Endothelial cell of umbilical vein (primary cell): Measurements from ENCODE around the gene TRMT112. TPM values are rescaled to one million over a fixed set of nuclear protein-coding genes. Genes with fewer than 3 reads are reported as not detected.

Experiments used
- BruUV-seq: library from RNA; stranded (reverse); fragments of 400-500 nt; replicated peaks from 2 replicates; lab custom pipeline; 2021; lab: Mats Ljungman, UMichigan
- CTCF ChIA-PET: fragments of 300-600, 350-600 bp; sonication (Branson Sonifier 250); formaldehyde crosslinking; loops from one replicate; lab custom pipeline; 2021; ENCODE audit warnings: antibody characterized with exemption, inconsistent platforms; lab: Charles Lee
- POLR2A ChIA-PET: fragments of 300-600, 350-600 bp; sonication (Branson Sonifier 250); formaldehyde crosslinking; loops from one replicate; lab custom pipeline; 2021; ENCODE audit warnings: antibody characterized with exemption, inconsistent platforms; lab: Charles Lee
- DNase-seq: peaks from one replicate; pipeline ENCODE4 v3.0.0-alpha.2; 2011; ENCODE audit warnings: low read depth, low spot score
- FAIRE-seq: peaks from 2 replicates; lab custom pipeline; 2011; peaks lifted over from hg19 to GRCh38; lab: Jason Lieb, UNC
- H2AFZ ChIP-seq: 2 replicates; pipeline ENCODE4 v1.6.0; 2012; ENCODE audit warnings: low read depth, low read length, control low read depth, inconsistent platforms
- H3K27ac ChIP-seq: 2 replicates; pipeline ENCODE4 v1.5.1; 2011; ENCODE audit warnings: low read depth, mild to moderate bottlenecking, control low read depth, low read length, moderate library complexity; ENCODE audit not compliant: insufficient read depth
- H3K27me3 ChIP-seq, 2 experiments: 2 replicates each; pipeline versions ENCODE4 v1.6.0 to v1.6.1; 2011; ENCODE audit warnings: low read length in 2 of 2, mixed read lengths in 1 of 2; ENCODE audit not compliant: control insufficient read depth in 2 of 2, insufficient read depth in 2 of 2
- H3K36me3 ChIP-seq, 2 experiments: 2 replicates in 1 of 2; 3 replicates in 1 of 2; pipeline ENCODE4 v1.5.1; 2011; ENCODE audit warnings: low read length in 2 of 2, mild to moderate bottlenecking in 1 of 2, moderate library complexity in 1 of 2; ENCODE audit not compliant: control insufficient read depth in 2 of 2, insufficient read depth in 2 of 2; ENCODE audit errors: extremely low read depth in 1 of 2
- H3K4me1 ChIP-seq: 3 replicates; pipeline ENCODE4 v1.5.1; 2011; ENCODE audit warnings: mild to moderate bottlenecking, low read length; ENCODE audit not compliant: control insufficient read depth, insufficient read depth; ENCODE audit errors: extremely low read depth
- H3K4me2 ChIP-seq: 2 replicates; pipeline ENCODE4 v1.6.1; 2011; ENCODE audit warnings: low read length, control low read depth, mixed read lengths; ENCODE audit not compliant: insufficient read depth
- H3K4me3 ChIP-seq, 3 experiments: fragments of 200-600 bp in 1 of 3; sonication (generic), shearing (Covaris generic) in 1 of 3; replicated peaks in 1 of 3; 2 replicates each; pipeline ENCODE4 v1.5.1; 2011 to 2016; ENCODE audit warnings: control low read depth in 3 of 3, low read length in 3 of 3, mild to moderate bottlenecking in 2 of 3, inconsistent platforms in 1 of 3, low read depth in 1 of 3, moderate library complexity in 1 of 3; ENCODE audit not compliant: insufficient read depth in 1 of 3
- H3K79me2 ChIP-seq: 2 replicates; pipeline ENCODE4 v1.6.0; 2012; ENCODE audit warnings: low read length, inconsistent platforms; ENCODE audit not compliant: control insufficient read depth, insufficient read depth
- H3K9ac ChIP-seq: replicated peaks from 2 replicates; pipeline ENCODE3; 2011; ENCODE audit warnings: low read length, control low read depth; ENCODE audit not compliant: insufficient read depth; ENCODE audit errors: extremely low read depth
- H3K9me1 ChIP-seq: replicated peaks from 3 replicates; pipeline ENCODE4 v1.6.0; 2011; ENCODE audit warnings: mild to moderate bottlenecking, low read length; ENCODE audit not compliant: control insufficient read depth, insufficient read depth; ENCODE audit errors: extremely low read depth
- H3K9me3 ChIP-seq: replicated peaks from 2 replicates; pipeline ENCODE4 v1.5.1; 2012; ENCODE audit warnings: low read length, inconsistent platforms; ENCODE audit not compliant: control insufficient read depth, insufficient read depth
- H4K20me1 ChIP-seq: replicated peaks from 2 replicates; pipeline ENCODE3; 2011; ENCODE audit warnings: mild to moderate bottlenecking, low read length; ENCODE audit not compliant: control insufficient read depth, insufficient read depth; ENCODE audit errors: extremely low read depth
- EZH2 ChIP-seq: IDR thresholded peaks from 2 replicates; pipeline ENCODE4 v1.6.1; 2012; ENCODE audit warnings: borderline replicate concordance, low read depth, mild to moderate bottlenecking, moderate library complexity, low read length, inconsistent platforms; ENCODE audit not compliant: severe bottlenecking
- GATA2 ChIP-seq: IDR thresholded peaks from 2 replicates; pipeline ENCODE4 v1.7.0; 2011; ENCODE audit warnings: low read depth, mild to moderate bottlenecking, moderate library complexity, mixed read lengths, low read length; ENCODE audit not compliant: insufficient read length, insufficient read depth
- JUN ChIP-seq: IDR thresholded peaks from 2 replicates; pipeline ENCODE4 v1.6.1; 2011; ENCODE audit warnings: borderline replicate concordance, low read depth; ENCODE audit not compliant: insufficient read length, insufficient read depth
- MYC ChIP-seq: IDR thresholded peaks from one replicate; pipeline ENCODE4 v1.6.1; 2011; ENCODE audit warnings: mild to moderate bottlenecking, low read depth, low read length
- POLR2A ChIP-seq: IDR thresholded peaks from 2 replicates; pipeline ENCODE4 v1.6.1; 2012; ENCODE audit warnings: low read depth, mild to moderate bottlenecking, control low read depth, low read length
- POLR2AphosphoS5 ChIP-seq: IDR thresholded peaks from 2 replicates; pipeline ENCODE4 v1.6.1; 2012; ENCODE audit warnings: low read depth, mild to moderate bottlenecking, control low read depth, low read length, moderate library complexity; ENCODE audit not compliant: insufficient read depth
- dilution Hi-C: fragments of 300-500 bp; cut with MboI; formaldehyde crosslinking; loops from one replicate; pipeline ENCODE4 v1.15.0; 2019; ENCODE audit warnings: low sequenced_read_pairs; ENCODE audit not compliant: extremely low pct_ligation_motif_present
- intact Hi-C: fragments of 100-400 bp; cut with micrococcal nuclease; formaldehyde crosslinking; loops from one replicate; pipeline ENCODE4 v1.10.0; 2022
- polyA plus RNA-seq, 4 experiments: library from polyadenylated mRNA; depleted of rRNA in 3 of 4; stranded (reverse) in 3 of 4; unstranded in 1 of 4; fragments of >200 nt; gene quantifications; 2 replicates each; pipeline versions ENCODE4 v1.2.1 to v1.2.3, GENCODE V29; 2011 to 2012; ENCODE audit warnings: missing spikeins in 1 of 4
- total RNA-seq: library from RNA; stranded (reverse); gene quantifications from 2 replicates; pipeline ENCODE4 v1.2.3, GENCODE V29; 2021
- TF ChIP-seq, protein P1 (sequence below), 2 donors: IDR thresholded peaks; 1 replicate in 1 of 2; 2 replicates in 1 of 2; pipeline ENCODE4 v1.5.1; 2011; ENCODE audit warnings: low read length in 2 of 2, mild to moderate bottlenecking in 2 of 2, moderate library complexity in 2 of 2, control low read depth in 1 of 2, inconsistent platforms in 1 of 2, low read depth in 1 of 2; ENCODE audit not compliant: insufficient read depth in 1 of 2; ENCODE audit errors: extremely low read depth in 1 of 2

Gene TRMT112
- total and polyA plus RNA-seq, 2 donors (not counting 3 experiments of a cell fraction or from before 2014, with no cell fraction given): 195 to 575 TPM

DNA sequence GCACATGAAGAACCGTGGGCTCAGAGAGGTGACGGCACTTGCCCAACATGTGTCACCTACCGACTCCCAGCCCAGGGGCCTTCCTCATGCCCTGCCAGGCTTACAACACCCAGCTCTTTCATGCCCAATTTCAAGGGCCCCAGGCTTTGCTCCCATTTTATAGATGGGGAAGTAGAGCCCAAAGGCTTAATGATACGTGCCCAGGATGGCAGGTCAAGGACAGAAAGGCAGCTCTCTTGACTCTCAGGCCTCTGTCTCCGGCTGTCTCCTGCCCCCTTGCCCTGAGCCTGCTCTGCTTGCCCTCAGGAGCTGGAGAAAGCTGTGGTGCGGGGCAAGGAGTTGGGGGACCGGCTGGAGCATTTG, 31.6 kb upstream of the TRMT112 start:
- intact Hi-C loops (no loop called here), dilution Hi-C loops (no loop called here)
- Histone ChIP-seq H3K9ac (no peak overlapping the region), H3K4me3 (no peak overlapping the region), H3K27ac (no peak overlapping the region), H3K9me3 (no peaks in the 10 kb centered on the region), H3K36me3 (no peaks in the 10 kb centered on the region), H3K27me3 (no peaks in the 10 kb centered on the region), H3K4me2 (no peak overlapping the region), H2AFZ (no peak overlapping the region), H3K4me1 (no peaks in the 10 kb centered on the region), H3K9me1 (no peaks in the 10 kb centered on the region), H3K79me2 (no peaks in the 10 kb centered on the region), H4K20me1 (no peaks in the 10 kb centered on the region)
- TF ChIP-seq GATA2: no peak
- TF ChIP-seq MYC: no peak
- no peak for TF ChIP-seq JUN
- TF ChIP-seq POLR2A: no peak
- TF ChIP-seq, protein P1, sequence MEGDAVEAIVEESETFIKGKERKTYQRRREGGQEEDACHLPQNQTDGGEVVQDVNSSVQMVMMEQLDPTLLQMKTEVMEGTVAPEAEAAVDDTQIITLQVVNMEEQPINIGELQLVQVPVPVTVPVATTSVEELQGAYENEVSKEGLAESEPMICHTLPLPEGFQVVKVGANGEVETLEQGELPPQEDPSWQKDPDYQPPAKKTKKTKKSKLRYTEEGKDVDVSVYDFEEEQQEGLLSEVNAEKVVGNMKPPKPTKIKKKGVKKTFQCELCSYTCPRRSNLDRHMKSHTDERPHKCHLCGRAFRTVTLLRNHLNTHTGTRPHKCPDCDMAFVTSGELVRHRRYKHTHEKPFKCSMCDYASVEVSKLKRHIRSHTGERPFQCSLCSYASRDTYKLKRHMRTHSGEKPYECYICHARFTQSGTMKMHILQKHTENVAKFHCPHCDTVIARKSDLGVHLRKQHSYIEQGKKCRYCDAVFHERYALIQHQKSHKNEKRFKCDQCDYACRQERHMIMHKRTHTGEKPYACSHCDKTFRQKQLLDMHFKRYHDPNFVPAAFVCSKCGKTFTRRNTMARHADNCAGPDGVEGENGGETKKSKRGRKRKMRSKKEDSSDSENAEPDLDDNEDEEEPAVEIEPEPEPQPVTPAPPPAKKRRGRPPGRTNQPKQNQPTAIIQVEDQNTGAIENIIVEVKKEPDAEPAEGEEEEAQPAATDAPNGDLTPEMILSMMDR (IDR thresholded peaks at IDR 0.05; ENCODE audit: extremely low read depth in 1 of 2, insufficient read depth in 1 of 2, low read depth in 1 of 2, low read length in 2 of 2): no peak
- TF ChIP-seq POLR2AphosphoS5: no peak
- no peak for TF ChIP-seq EZH2
- no TSS peak for BruUV-seq
- FAIRE-seq (no peak), DNase-seq (no peak)
- ChIA-PET POLR2A (no interaction called here), CTCF (interaction anchor here (0.7 to 1.5 kb wide), 2 partner anchors 17 to 31 kb away, joined by 4 to 7 read pairs; partner anchors contain the start of gene PRDX5)
